Natural killer cell (primary cell): ENCODE data around the gene PLLP. TPM values are rescaled to one million over a fixed set of nuclear protein-coding genes. Genes with fewer than 3 reads are reported as not detected.

Source experiments
- ATAC-seq, 3 donors: fragments of 150-1000 bp in 2 of 3; fragments of 200-7000 bp in 1 of 3; cut with Tn5 transposase; 1 replicate in 1 of 3; 2 replicates in 2 of 3; pipeline ENCODE4 v1.10.0; 2021; ENCODE audit warnings: mild to moderate bottlenecking in 2 of 3, moderate library complexity in 2 of 3
- DNase-seq, 2 donors: peaks; one replicate each; pipeline versions ENCODE4 v3.0.0 to v3.0.0-alpha.2; 2013 to 2021; ENCODE audit warnings: mixed read lengths in 1 of 2
- H3K27ac ChIP-seq: one replicate; pipeline ENCODE4 v1.5.1; 2013; ENCODE audit warnings: mild to moderate bottlenecking, low read length
- H3K27me3 ChIP-seq: one replicate; pipeline ENCODE4 v1.6.1; 2013; ENCODE audit warnings: low read length; ENCODE audit not compliant: control insufficient read depth, insufficient read depth
- H3K36me3 ChIP-seq: one replicate; pipeline ENCODE4 v1.6.1; 2013; ENCODE audit warnings: low read length; ENCODE audit not compliant: control insufficient read depth, insufficient read depth
- H3K4me1 ChIP-seq: one replicate; pipeline ENCODE4 v1.6.1; 2013; ENCODE audit warnings: low read length; ENCODE audit not compliant: control insufficient read depth, insufficient read depth
- H3K4me3 ChIP-seq: one replicate; pipeline ENCODE4 v1.5.1; 2013; ENCODE audit warnings: low read length
- H3K9me3 ChIP-seq: one replicate; pipeline ENCODE4 v1.6.1; 2013; ENCODE audit warnings: low read length; ENCODE audit not compliant: control insufficient read depth, insufficient read depth
- H3K27ac Mint-ChIP-seq, 2 donors: one replicate each; pipeline ENCODE4 v1.8.0; 2022; ENCODE audit warnings: mild to moderate bottlenecking in 2 of 2, mixed read lengths in 2 of 2, moderate library complexity in 1 of 2
- H3K27me3 Mint-ChIP-seq, 2 donors: one replicate each; pipeline ENCODE4 v1.8.0; 2022; ENCODE audit warnings: low read depth in 2 of 2, mixed read lengths in 2 of 2
- H3K36me3 Mint-ChIP-seq: one replicate; pipeline ENCODE4 v1.8.0; 2022; ENCODE audit warnings: mixed read lengths
- H3K4me1 Mint-ChIP-seq, 2 donors: one replicate each; pipeline ENCODE4 v1.8.0; 2022; ENCODE audit warnings: mixed read lengths in 2 of 2
- H3K4me3 Mint-ChIP-seq: one replicate; pipeline ENCODE4 v1.8.0; 2022; ENCODE audit warnings: mild to moderate bottlenecking, moderate library complexity, mixed read lengths
- H3K9me3 Mint-ChIP-seq, 2 donors: one replicate each; pipeline ENCODE4 v1.8.0; 2022; ENCODE audit warnings: mixed read lengths in 2 of 2
- whole genome bisulfite sequencing: methylation state at CpG from one replicate; pipeline ENCODE4 v1.1.7; 2013; ENCODE audit warnings: missing lambda C conversion rate; ENCODE audit not compliant: insufficient coverage; 5-methylcytosine and 5-hydroxymethylcytosine counted together
- intact Hi-C: fragments of 100-400 bp; cut with micrococcal nuclease; formaldehyde crosslinking; loops from one replicate; pipeline ENCODE4 v1.14.2; 2022
- total RNA-seq, 4 donors: library from RNA; stranded (reverse); fragments of 120-200 nt in 1 of 4; gene quantifications; one replicate each; pipeline versions ENCODE4 v1.2.3 to v1.2.4, GENCODE V29; 2013 to 2022
- TF ChIP-seq, protein P1 (sequence below): fragments of 200-600 bp; IDR thresholded peaks from one replicate; pipeline ENCODE4 v1.8.0; 2022; ENCODE audit warnings: antibody characterized with exemption

The PLLP gene
- total RNA-seq, 3 donors from 2014 or later (not counting 1 experiment from before 2014, with no cell fraction given): not detected

- Histone ChIP-seq H3K4me1 (peaks cover 13% of the 10 kb centered on the region), H3K27ac (no peak overlapping the region), H3K9me3 (no peaks in the 10 kb centered on the region), H3K4me3 (no peak overlapping the region), H3K36me3 (peaks cover 33% of the 10 kb centered on the region), H3K27me3 (no peaks in the 10 kb centered on the region)
- ATAC-seq (no peak), DNase-seq (no peak)
- Mint-ChIP-seq H3K27me3 (no peaks in the 10 kb centered on the region), H3K9me3 (no peaks in the 10 kb centered on the region), H3K4me3 (no peak overlapping the region), H3K36me3 (peaks cover 8% of the 10 kb centered on the region), H3K27ac (no peak overlapping the region), H3K4me1 (peaks cover 5 to 10% of the 10 kb centered on the region in 2 donors)
- intact Hi-C loops: no loop called here
- TF ChIP-seq, protein P1, sequence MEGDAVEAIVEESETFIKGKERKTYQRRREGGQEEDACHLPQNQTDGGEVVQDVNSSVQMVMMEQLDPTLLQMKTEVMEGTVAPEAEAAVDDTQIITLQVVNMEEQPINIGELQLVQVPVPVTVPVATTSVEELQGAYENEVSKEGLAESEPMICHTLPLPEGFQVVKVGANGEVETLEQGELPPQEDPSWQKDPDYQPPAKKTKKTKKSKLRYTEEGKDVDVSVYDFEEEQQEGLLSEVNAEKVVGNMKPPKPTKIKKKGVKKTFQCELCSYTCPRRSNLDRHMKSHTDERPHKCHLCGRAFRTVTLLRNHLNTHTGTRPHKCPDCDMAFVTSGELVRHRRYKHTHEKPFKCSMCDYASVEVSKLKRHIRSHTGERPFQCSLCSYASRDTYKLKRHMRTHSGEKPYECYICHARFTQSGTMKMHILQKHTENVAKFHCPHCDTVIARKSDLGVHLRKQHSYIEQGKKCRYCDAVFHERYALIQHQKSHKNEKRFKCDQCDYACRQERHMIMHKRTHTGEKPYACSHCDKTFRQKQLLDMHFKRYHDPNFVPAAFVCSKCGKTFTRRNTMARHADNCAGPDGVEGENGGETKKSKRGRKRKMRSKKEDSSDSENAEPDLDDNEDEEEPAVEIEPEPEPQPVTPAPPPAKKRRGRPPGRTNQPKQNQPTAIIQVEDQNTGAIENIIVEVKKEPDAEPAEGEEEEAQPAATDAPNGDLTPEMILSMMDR: no peak
- 94% methylated on average over 10 of the region's 10 CpGs for WGBS
Observed at GRCh38 chr16:57255686-57256415, 28.6 kb downstream of the PLLP start.

DNA sequence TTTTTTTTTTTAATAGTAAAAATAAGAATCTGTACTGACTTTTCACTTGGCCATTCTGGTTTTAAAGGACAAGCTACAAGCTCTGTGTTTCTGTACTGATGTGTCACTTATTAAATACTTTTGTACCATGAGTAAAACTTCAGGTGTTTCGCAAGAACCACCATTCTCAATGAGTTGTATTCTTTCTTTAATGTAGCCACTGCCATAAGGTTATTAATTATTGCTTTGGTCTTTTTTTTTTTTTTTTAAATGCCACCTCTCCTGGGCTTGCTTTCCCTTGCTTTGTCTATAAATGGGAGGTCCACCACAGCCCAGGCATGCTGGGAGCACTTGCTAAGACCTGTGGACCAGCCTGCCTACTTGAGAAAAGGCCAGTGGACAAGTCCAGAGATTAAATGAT is 31.0 kb downstream of the PLLP start:
- Mint-ChIP-seq H3K27me3 (no peaks in the 10 kb centered on the region), H3K27ac (no peak overlapping the region), H3K36me3 (peaks cover 8% of the 10 kb centered on the region), H3K4me3 (no peak overlapping the region), H3K4me1 (peaks cover 0 to 4% of the 10 kb centered on the region in 2 donors), H3K9me3 (no peaks in the 10 kb centered on the region)
- peaks cover 50% of the 10 kb centered on the region for H3K36me3 ChIP-seq
- intact Hi-C loops: no loop called here
- no peak for ATAC-seq
- WGBS: no CpG with 5 or more reads among the region's 1 CpG
- no peaks in the 10 kb centered on the region for H3K4me1 ChIP-seq
- DNase-seq: no peak
- TF ChIP-seq, protein P1: no peak
- H3K27me3 ChIP-seq: no peaks in the 10 kb centered on the region
- no peaks in the 10 kb centered on the region for H3K9me3 ChIP-seq
- no peak overlapping the region for H3K27ac ChIP-seq
- H3K4me3 ChIP-seq: no peak overlapping the region

GRCh38 chr16:57252148-57252721 is 32.2 kb downstream of the PLLP start:
- H3K27me3 ChIP-seq: no peaks in the 10 kb centered on the region
- Mint-ChIP-seq H3K27ac (no peak overlapping the region), H3K4me3 (no peak overlapping the region), H3K27me3 (no peaks in the 10 kb centered on the region), H3K9me3 (no peaks in the 10 kb centered on the region), H3K4me1 (peaks cover 0 to 4% of the 10 kb centered on the region in 2 donors), H3K36me3 (peaks cover 8% of the 10 kb centered on the region)
- H3K9me3 ChIP-seq: no peaks in the 10 kb centered on the region
- H3K36me3 ChIP-seq: peaks cover 53% of the 10 kb centered on the region
- 94% methylated on average over 6 of the region's 6 CpGs for WGBS
- H3K4me3 ChIP-seq: no peak overlapping the region
- intact Hi-C loops: no loop called here
- H3K27ac ChIP-seq: no peak overlapping the region
- no peaks in the 10 kb centered on the region for H3K4me1 ChIP-seq
- ATAC-seq: no peak
- no peak for DNase-seq
- TF ChIP-seq, protein P1: no peak
